Ectodermal cell (in vitro differentiated cells): ENCODE measurements around the gene SLC1A4.

Source experiments
- H3K27ac ChIP-seq: 2 replicates; pipeline ENCODE4 v1.7.0; 2013; ENCODE audit warnings: mild to moderate bottlenecking, low read depth, low read length; ENCODE audit not compliant: insufficient read depth, poor library complexity, severe bottlenecking
- H3K27me3 ChIP-seq: 2 replicates; pipeline ENCODE4 v1.7.0; 2013; ENCODE audit warnings: mild to moderate bottlenecking, low read length; ENCODE audit not compliant: insufficient read depth, control insufficient read depth, poor library complexity, severe bottlenecking
- H3K36me3 ChIP-seq: one replicate; pipeline ENCODE4 v1.7.0; 2013; ENCODE audit warnings: low read length; ENCODE audit not compliant: control insufficient read depth, insufficient read depth
- H3K4me1 ChIP-seq: one replicate; pipeline ENCODE4 v1.7.0; 2013; ENCODE audit warnings: low read length; ENCODE audit not compliant: control insufficient read depth, insufficient read depth
- H3K4me3 ChIP-seq: 2 replicates; pipeline ENCODE4 v1.7.0; 2013; ENCODE audit warnings: low read depth, low read length, control low read depth; ENCODE audit not compliant: insufficient read depth
- H3K9me3 ChIP-seq: 2 replicates; pipeline ENCODE4 v1.7.0; 2013; ENCODE audit warnings: mild to moderate bottlenecking, low read length, moderate library complexity; ENCODE audit not compliant: control insufficient read depth
- WGBS, 2 experiments: methylation state at CpG; one replicate each; pipeline ENCODE4 v1.1.7; 2013; ENCODE audit warnings: missing lambda C conversion rate in 2 of 2; 5-methylcytosine and 5-hydroxymethylcytosine counted together

The SLC1A4 gene

DNA sequence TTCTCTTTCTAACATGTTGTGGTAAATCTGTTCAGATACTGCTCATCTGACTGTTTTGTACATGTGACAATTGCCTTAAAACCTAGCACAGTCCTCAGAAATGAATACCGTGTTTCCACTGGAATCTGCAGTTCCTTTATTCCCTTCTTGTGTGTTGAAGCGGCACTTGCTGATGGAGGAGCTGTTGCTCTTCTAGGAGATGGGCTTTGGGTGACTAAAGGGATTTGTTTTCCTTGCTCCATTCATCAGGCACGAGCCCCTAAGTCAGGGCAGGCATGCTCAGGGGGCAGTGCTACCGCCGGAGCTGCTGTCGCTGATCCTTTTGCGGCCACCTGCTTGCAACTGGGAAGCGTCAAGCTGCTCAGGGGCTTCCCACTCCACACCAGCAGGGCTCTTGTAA lies 34.5 kb downstream of the SLC1A4 start:
- Histone ChIP-seq H3K4me3 (no peak overlapping the region), H3K27me3 (no peaks in the 10 kb centered on the region), H3K9me3 (no peaks in the 10 kb centered on the region), H3K27ac (no peak overlapping the region), H3K36me3 (no peaks in the 10 kb centered on the region), H3K4me1 (no peaks in the 10 kb centered on the region)
- WGBS, 2 experiments: 85 to 89% methylated on average over 8 of the region's 8 CpGs

DNA sequence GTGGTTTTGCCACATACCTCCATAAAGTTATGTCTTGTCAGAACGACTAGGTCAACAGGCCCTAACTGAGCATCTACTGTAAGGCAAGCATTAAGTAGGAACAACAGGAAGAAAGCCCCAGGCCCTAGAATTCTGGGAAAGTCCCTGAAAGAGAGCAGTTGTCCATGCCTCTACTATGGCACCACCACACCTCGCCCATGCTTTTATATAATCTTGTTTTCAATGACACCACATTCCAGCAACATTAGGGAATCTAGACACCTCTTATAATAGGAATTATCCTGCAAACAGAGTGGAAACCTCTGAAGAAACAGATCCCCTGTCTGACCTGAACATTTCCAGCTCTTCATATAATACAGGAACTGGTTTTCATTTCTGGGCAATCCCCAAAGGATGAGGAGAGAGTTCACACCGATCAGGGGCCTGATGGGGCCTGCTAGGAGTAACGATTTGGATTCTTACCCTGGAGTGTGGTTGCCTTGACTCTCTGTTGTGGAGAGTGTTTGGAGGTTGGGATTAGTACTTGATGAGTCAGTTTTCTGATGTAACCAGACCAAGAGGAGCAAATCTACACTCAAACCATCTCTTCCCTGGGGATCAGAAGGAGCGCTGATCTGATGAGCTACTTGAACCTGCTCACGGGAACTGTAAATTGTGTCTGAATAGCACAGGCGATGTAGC lies 35.1 kb downstream of the SLC1A4 start:
- H3K27ac ChIP-seq: no peak overlapping the region

DNA sequence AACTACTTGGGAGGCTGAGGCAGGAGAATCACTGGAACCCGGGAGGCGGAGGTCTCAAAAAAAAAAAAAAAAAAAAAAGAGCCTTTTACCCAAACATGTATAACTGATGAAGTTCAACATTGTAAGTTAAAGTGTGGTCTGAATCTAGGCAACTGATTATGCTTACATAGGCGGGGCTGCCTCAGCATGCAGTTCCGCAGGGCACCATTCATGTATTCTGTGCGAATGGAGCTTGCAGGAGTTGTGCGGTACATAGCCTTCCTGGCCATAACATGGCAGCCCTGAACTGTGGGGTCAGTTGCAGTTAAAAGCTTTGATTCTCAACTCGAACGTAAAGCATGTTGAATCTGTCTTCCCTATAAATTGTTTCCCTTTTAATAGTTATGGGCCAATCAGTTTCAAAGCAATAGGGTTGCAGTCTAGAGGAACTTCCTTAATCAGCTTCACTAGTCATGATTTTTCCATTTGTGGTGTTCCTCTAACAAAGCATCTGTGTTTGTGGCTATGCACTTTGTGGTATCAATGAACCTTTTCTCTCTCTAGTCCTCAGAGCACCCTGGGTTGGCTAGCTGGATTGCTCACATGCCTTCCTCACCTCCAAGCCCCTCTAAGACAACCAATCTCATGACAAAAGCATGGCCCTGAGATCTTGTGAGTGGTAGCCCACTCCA lies 36.4 kb downstream of the SLC1A4 start:
- H3K4me1 ChIP-seq: no peaks in the 10 kb centered on the region
- H3K36me3 ChIP-seq: no peaks in the 10 kb centered on the region
- WGBS, 2 experiments: 92 to 96% methylated on average over 6 to 8 of the region's 8 CpGs
- no peaks in the 10 kb centered on the region for H3K9me3 ChIP-seq
- no peak overlapping the region for H3K4me3 ChIP-seq
- H3K27me3 ChIP-seq: no peaks in the 10 kb centered on the region
- no peak overlapping the region for H3K27ac ChIP-seq

More for the DNA sequence above, 35.1 kb downstream of the SLC1A4 start:
- Histone ChIP-seq H3K4me1 (no peaks in the 10 kb centered on the region), H3K27me3 (no peaks in the 10 kb centered on the region), H3K4me3 (no peak overlapping the region), H3K9me3 (no peaks in the 10 kb centered on the region), H3K36me3 (no peaks in the 10 kb centered on the region)
- WGBS, 2 experiments: 93% methylated on average over 7 of the region's 7 CpGs

DNA sequence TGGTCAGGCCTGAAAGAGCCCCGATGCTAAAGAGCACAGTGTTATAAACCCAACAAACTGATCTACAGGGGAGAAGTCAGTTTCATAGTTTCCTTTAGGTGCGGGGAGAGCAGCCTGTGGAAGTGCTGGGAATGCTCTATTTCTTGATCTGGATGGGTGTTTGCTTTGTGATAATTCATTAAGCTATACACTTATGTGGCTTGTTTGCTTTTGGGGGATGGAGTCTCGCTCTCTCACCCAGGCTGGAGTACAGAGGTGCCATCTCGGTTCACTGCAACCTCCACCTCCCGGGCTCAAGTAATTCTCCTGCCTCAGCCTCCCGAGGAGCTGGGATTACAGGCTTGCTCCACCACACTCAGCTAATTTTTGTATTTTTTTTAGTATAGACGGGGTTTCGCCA lies 37.0 kb downstream of the SLC1A4 start:
- no peaks in the 10 kb centered on the region for H3K4me1 ChIP-seq
- H3K4me3 ChIP-seq: no peak overlapping the region
- H3K36me3 ChIP-seq: no peaks in the 10 kb centered on the region
- H3K27me3 ChIP-seq: no peaks in the 10 kb centered on the region
- H3K9me3 ChIP-seq: no peaks in the 10 kb centered on the region
- no peak overlapping the region for H3K27ac ChIP-seq
- WGBS, 2 experiments: 91 to 95% methylated on average over 8 of the region's 8 CpGs

DNA sequence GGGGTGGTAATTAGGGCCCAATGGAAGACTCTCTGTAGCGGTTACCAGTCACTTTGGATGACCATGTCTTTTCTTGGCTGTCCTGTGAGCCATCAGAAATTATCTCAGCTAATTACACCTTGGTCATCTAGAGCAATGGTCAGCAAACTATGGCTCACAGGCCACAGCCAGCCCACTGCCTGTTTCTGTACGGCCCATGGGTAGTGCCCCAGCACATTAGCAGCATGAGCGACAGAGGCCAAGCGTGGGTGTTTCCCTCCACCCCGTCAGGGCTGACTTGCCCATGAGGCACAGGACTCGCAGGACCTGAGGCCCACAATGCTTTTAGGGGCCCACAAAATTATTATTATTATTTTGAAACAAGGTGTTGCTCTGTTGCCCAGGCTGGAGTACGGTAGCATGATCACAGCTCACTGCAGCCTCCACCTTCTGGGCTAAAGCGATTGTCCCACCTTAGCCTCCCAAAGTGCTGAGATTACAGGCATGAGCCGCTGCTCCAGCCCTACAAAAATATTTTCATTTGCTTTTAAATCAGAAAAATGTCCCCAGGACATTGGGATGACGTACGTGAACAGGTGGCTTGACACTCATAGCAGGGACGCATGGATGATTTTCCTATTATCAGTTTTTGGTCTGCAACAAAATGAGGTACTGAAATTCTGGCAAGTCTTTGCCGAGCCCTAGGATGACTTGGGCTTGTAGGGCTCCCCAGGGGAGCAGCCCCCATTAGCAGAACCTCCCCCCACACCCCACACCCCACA lies 37.7 kb downstream of the SLC1A4 start:
- H3K36me3 ChIP-seq: no peaks in the 10 kb centered on the region
- H3K4me1 ChIP-seq: no peaks in the 10 kb centered on the region
- 93 to 94% methylated on average over 13 of the region's 13 CpGs for WGBS, 2 experiments
- no peak overlapping the region for H3K27ac ChIP-seq
- no peak overlapping the region for H3K4me3 ChIP-seq
- no peaks in the 10 kb centered on the region for H3K9me3 ChIP-seq
- no peaks in the 10 kb centered on the region for H3K27me3 ChIP-seq

DNA sequence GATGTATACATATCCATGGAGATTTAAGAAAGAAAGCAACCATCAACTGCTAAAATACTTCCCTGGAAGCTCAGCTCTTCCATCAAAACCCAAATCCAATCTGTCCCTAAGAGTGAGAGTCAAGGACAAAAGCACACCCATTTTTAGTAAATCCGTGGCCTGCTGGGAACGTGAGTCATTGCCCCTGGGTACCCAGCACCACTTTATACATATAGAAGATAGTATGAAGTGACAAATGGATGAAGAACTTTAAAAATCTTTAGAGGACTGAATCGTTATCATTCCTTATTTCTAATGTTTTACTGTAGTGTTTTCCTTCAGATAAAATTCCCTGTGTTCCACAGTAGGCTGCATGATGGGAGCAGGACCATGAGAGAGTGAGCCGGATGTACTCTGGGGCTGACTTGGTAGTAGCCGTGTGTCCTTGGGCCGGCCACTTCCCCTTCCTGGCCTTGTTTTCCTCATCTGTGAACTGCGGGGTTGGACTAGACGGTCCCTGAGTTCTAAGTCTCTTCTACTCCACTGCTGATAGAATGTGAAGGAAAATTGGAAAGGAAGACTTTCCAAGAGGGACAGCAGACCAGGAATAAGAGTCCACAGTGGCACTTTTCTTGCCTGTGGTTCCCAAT lies 38.5 kb downstream of the SLC1A4 start:
- H3K27ac ChIP-seq: no peak overlapping the region
- no peaks in the 10 kb centered on the region for H3K27me3 ChIP-seq
- no peaks in the 10 kb centered on the region for H3K9me3 ChIP-seq
- H3K4me3 ChIP-seq: no peak overlapping the region
- H3K4me1 ChIP-seq: no peaks in the 10 kb centered on the region
- 84 to 85% methylated on average over 6 to 8 of the region's 8 CpGs for WGBS, 2 experiments
- no peaks in the 10 kb centered on the region for H3K36me3 ChIP-seq

DNA sequence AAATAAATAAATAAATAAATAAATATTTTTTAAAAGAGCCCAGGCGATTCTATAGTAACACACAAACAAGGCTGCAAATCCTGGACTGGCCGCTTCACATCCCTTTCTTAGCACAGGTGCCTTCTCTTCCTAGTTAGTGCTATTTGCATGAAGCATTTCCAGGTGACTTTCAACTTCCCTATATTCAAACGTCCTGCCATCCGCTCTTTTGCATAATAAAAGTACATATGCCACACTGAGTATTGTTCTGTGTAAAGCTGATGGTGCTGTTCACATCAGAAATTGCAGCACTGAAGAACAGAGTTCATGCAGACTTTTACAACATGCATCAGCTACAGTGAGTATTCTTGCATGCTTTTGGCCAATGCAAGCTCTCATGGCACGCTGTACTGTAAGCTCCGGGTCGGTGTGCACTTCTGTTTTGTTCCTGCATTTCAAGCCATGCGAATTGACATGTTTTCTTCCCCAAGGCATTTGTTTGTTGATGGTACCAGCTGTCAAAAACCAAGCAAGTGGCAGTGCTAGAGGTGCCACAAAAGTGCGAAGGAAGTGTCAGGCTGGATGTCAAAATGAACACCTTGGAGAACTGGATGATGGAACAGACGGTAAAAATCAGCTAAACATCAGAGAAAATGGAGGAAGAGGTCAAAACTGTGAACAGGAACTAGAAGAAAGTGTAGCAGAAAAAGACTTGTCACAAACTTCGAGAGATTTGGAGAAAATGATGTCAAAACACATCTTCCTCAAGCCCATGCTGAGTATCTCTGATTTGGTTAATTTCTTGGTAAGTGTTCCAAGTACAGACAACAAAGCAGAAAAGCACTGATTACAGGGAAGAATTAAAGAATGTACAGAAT lies 41.5 kb downstream of the SLC1A4 start:
- no peak overlapping the region for H3K27ac ChIP-seq

DNA sequence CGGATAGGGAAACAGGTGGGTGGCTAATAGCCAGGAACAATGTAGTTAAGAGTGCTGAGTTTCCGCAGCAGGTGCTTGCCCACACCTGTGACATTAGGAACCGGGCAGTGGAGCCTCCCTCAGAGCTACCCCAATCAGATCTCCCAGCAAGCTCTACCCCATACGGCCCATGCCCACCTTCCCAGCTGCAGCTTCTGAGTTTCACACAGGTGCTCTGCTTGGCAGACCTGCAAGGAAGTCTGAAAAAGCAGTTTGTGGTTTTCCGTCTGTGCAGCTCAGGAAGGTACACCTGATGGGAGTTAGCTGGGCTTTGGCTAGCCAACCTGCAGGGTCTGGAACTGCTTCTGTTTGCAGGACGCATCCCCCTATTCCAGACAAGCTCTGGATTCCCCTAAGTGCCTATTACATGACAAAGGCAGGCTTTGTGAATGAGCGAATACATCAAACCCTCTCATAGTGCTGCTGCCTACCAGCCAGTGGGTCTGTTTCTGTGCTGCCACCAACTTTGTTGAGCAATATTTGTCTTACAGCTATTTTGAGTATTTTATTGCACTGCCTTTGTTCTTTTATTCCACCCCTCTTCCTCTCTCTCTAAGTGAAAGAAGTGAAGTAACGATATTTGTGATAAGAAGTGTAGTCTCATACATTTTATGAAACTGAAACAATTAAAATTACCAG lies 42.3 kb downstream of the SLC1A4 start:
- Histone ChIP-seq H3K9me3 (no peaks in the 10 kb centered on the region), H3K4me3 (no peak overlapping the region), H3K36me3 (no peaks in the 10 kb centered on the region), H3K4me1 (no peaks in the 10 kb centered on the region), H3K27me3 (no peaks in the 10 kb centered on the region), H3K27ac (no peak overlapping the region)
- 44 to 55% methylated on average over 7 of the region's 8 CpGs for WGBS, 2 experiments

More for the DNA sequence above, 41.5 kb downstream of the SLC1A4 start:
- no peaks in the 10 kb centered on the region for H3K4me1 ChIP-seq
- H3K9me3 ChIP-seq: no peaks in the 10 kb centered on the region
- no peaks in the 10 kb centered on the region for H3K27me3 ChIP-seq
- 85 to 93% methylated on average over 11 of the region's 11 CpGs for WGBS, 2 experiments
- H3K4me3 ChIP-seq: no peak overlapping the region
- H3K36me3 ChIP-seq: no peaks in the 10 kb centered on the region
